IPS-18a (cell line): ENCODE measurements around the gene GSAP.
"Not testable (repeated sequence)": the region's sequence is repeated elsewhere in the genome, so short reads cannot be mapped to it uniquely, and the experiment has no call there.

Experiments used
- H3K27ac ChIP-seq: one replicate; pipeline ENCODE4 v1.5.1; 2013; ENCODE audit warnings: low read length
- H3K27me3 ChIP-seq: one replicate; pipeline ENCODE4 v1.6.1; 2013; ENCODE audit warnings: mild to moderate bottlenecking, low read length; ENCODE audit not compliant: control insufficient read depth, insufficient read depth
- H3K36me3 ChIP-seq: one replicate; pipeline ENCODE4 v1.6.1; 2013; ENCODE audit warnings: low read depth, low read length; ENCODE audit not compliant: control insufficient read depth
- H3K4me1 ChIP-seq: one replicate; pipeline ENCODE4 v1.6.1; 2013; ENCODE audit warnings: low read depth, low read length; ENCODE audit not compliant: control insufficient read depth
- H3K4me3 ChIP-seq: one replicate; pipeline ENCODE4 v1.5.1; 2013; ENCODE audit warnings: low read length
- H3K9ac ChIP-seq: one replicate; pipeline ENCODE4 v1.6.1; 2013; ENCODE audit warnings: mild to moderate bottlenecking, low read length, moderate library complexity
- H3K9me3 ChIP-seq: one replicate; pipeline ENCODE4 v1.6.1; 2013; ENCODE audit warnings: low read depth, low read length; ENCODE audit not compliant: control insufficient read depth

Gene GSAP

GRCh38 chr7:77352665-77353406, 63.3 kb downstream of the GSAP start:
- H3K27me3 ChIP-seq = no peaks in the 10 kb centered on the region
- no peak overlapping the region for H3K27ac ChIP-seq
- H3K9ac ChIP-seq = no peak overlapping the region
- H3K4me3 ChIP-seq = no peak overlapping the region
- H3K4me1 ChIP-seq = peaks cover 18% of the 10 kb centered on the region
- no peaks in the 10 kb centered on the region for H3K9me3 ChIP-seq
- H3K36me3 ChIP-seq = no peaks in the 10 kb centered on the region

- Histone ChIP-seq H3K9ac (no peak overlapping the region), H3K27me3 (no peaks in the 10 kb centered on the region), H3K27ac (no peak overlapping the region), H3K4me1 (peaks cover 18% of the 10 kb centered on the region), H3K36me3 (no peaks in the 10 kb centered on the region), H3K4me3 (no peak overlapping the region), H3K9me3 (no peaks in the 10 kb centered on the region)
These were observed 64.6 kb downstream of the GSAP start for GRCh38 chr7:77351539-77352004.

DNA sequence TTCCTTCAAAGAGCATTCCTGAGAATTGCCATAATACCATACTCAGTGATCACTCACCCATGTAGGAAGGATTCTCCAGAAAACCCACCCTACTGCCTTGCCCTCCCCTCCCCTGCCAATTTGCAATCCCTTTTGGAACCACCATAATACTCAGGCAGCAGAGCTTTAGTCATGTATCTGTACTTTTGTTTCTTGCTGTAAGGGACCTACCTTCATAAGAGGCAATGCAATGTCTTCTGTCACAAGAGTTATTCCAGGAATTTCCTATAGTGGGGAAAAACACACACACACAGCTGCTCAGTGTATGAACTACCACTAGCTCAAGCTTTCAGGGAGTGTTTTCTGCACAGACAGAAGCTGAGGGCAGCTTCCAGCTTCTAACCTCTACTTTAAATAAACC, 67.0 kb downstream of the GSAP start:
- Histone ChIP-seq H3K27ac (no peak overlapping the region), H3K9ac (no peak overlapping the region), H3K4me3 (no peak overlapping the region), H3K9me3 (no peaks in the 10 kb centered on the region), H3K4me1 (peaks cover 18% of the 10 kb centered on the region), H3K27me3 (no peaks in the 10 kb centered on the region), H3K36me3 (no peaks in the 10 kb centered on the region)

DNA sequence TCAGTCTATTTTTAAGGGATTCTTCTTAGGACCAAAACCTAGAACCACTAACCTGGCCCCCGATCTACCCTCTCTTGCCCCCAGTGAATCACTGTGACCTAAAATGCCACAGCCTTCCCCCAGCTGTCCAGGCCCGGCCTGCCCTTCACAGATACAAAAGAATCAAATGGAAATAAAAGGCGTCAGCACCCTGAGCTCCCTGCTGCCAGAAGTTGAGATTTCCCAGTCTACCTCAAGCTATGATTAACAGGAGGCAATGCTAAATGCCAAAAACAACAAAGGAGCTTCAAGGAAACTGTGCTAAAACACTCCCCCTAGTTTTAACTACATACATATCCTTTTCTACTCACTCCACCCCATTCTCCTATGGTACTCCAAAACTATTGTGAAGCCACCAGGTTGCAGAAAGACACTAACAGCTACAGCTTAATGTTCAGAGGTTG, 67.8 kb downstream of the GSAP start:
- no peak overlapping the region for H3K27ac ChIP-seq
- H3K4me1 ChIP-seq = peaks cover 18% of the 10 kb centered on the region
- no peak overlapping the region for H3K4me3 ChIP-seq
- no peak overlapping the region for H3K9ac ChIP-seq
- no peaks in the 10 kb centered on the region for H3K27me3 ChIP-seq
- no peaks in the 10 kb centered on the region for H3K9me3 ChIP-seq
- H3K36me3 ChIP-seq = no peaks in the 10 kb centered on the region

DNA sequence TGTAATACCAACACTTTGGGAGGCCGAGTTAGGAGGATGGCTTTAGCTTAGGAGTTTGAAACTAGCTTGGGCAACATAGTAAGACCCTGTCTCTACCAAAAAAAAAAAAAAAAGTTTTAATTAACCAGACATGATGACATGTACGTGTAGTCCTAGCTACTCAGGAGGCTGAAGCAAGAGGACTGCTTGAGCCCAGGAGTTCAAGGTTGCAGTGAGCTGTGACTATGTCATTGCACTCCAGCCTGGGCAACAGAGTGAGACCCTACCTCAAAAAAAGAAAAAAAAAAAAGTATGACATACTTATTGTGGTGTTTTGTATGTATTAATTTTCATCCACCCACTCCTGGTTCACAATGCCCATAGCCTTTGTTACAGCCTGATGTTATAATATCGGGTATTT, 69.7 kb downstream of the GSAP start:
- Histone ChIP-seq H3K9ac (no peak overlapping the region), H3K9me3 (no peaks in the 10 kb centered on the region), H3K4me1 (peaks cover 15% of the 10 kb centered on the region), H3K36me3 (no peaks in the 10 kb centered on the region), H3K27ac (no peak overlapping the region), H3K27me3 (no peaks in the 10 kb centered on the region), H3K4me3 (no peak overlapping the region)

DNA sequence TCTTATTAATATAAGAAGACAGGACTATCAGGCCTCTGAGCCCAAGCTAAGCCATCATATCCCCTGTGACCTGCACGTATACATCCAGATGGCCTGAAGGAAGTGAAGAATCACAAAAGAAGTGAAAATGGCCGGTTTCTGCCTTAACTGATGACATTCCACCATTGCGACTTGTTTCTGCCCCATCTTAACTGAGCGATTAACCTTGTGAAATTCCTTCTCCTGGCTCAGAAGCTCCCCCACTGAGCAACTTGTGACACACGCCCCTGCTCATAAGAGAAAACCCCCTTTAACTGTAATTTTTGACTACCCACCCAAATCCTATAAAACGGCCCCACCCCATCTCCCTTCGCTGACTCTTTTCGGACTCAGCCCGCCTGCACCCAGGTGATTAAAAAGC, 70.7 kb downstream of the GSAP start:
- H3K9ac ChIP-seq, H3K4me3 ChIP-seq, H3K9me3 ChIP-seq, H3K36me3 ChIP-seq, H3K27me3 ChIP-seq, H3K27ac ChIP-seq: not testable (repeated sequence)
- peaks cover 12% of the 10 kb centered on the region for H3K4me1 ChIP-seq

- no peak overlapping the region for H3K27ac ChIP-seq
These were observed 76.4 kb downstream of the GSAP start for GRCh38 chr7:77339726-77340125.

GRCh38 chr7:77338883-77339629, 77.1 kb downstream of the GSAP start:
- Histone ChIP-seq H3K4me1 (no peaks in the 10 kb centered on the region), H3K27me3 (no peaks in the 10 kb centered on the region), H3K36me3 (no peaks in the 10 kb centered on the region), H3K9me3 (no peaks in the 10 kb centered on the region), H3K9ac (no peak overlapping the region), H3K27ac (no peak overlapping the region), H3K4me3 (no peak overlapping the region)

More at GRCh38 chr7:77339726-77340125, 76.4 kb downstream of the GSAP start:
- Histone ChIP-seq H3K9me3 (no peaks in the 10 kb centered on the region), H3K9ac (no peak overlapping the region), H3K36me3 (no peaks in the 10 kb centered on the region), H3K4me1 (no peaks in the 10 kb centered on the region), H3K27me3 (no peaks in the 10 kb centered on the region), H3K4me3 (no peak overlapping the region)

DNA sequence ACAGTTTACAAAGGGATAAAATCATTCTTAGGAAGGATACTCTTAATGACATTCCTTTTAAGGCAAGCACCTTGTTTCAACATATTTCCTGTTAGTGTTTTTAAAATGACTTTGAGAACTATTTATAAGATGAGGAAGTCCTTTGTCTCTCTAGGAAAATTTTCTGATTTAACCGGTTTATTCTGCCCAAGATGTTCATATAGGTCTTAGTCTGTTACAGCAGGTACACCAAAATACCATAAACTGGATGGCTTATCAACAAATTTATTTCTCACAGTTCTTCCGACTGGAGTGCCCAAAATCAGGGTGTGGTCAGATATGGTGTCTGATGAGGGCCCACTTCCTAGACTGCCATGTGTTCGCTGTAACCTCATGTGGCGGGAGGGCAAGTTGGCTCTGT, 77.9 kb downstream of the GSAP start:
- no peak overlapping the region for H3K27ac ChIP-seq
- H3K4me1 ChIP-seq = no peaks in the 10 kb centered on the region
- no peaks in the 10 kb centered on the region for H3K9me3 ChIP-seq
- no peaks in the 10 kb centered on the region for H3K36me3 ChIP-seq
- no peak overlapping the region for H3K4me3 ChIP-seq
- H3K27me3 ChIP-seq = no peaks in the 10 kb centered on the region
- no peak overlapping the region for H3K9ac ChIP-seq

GRCh38 chr7:77337456-77337990, 78.6 kb downstream of the GSAP start:
- no peaks in the 10 kb centered on the region for H3K27me3 ChIP-seq
- no peaks in the 10 kb centered on the region for H3K9me3 ChIP-seq
- no peak overlapping the region for H3K27ac ChIP-seq
- H3K4me1 ChIP-seq = no peaks in the 10 kb centered on the region
- H3K4me3 ChIP-seq = no peak overlapping the region
- no peak overlapping the region for H3K9ac ChIP-seq
- no peaks in the 10 kb centered on the region for H3K36me3 ChIP-seq

GRCh38 chr7:77335581-77335980, 80.6 kb downstream of the GSAP start:
- H3K36me3 ChIP-seq = no peaks in the 10 kb centered on the region
- no peaks in the 10 kb centered on the region for H3K4me1 ChIP-seq
- H3K4me3 ChIP-seq = no peak overlapping the region
- H3K9ac ChIP-seq = no peak overlapping the region
- no peaks in the 10 kb centered on the region for H3K27me3 ChIP-seq
- no peak overlapping the region for H3K27ac ChIP-seq
- no peaks in the 10 kb centered on the region for H3K9me3 ChIP-seq
